DOHH2 (cell line): ENCODE measurements around the gene CLEC10A.

Source experiments
- H3F3A ChIP-seq: fragments of 200-600 bp; sonication (generic), shearing (Covaris generic); 2 replicates; pipeline ENCODE4 v1.6.0; 2016; ENCODE audit warnings: antibody characterized with exemption, mild to moderate bottlenecking; ENCODE audit not compliant: control insufficient read depth, insufficient read depth
- H3K27ac ChIP-seq: fragments of 200-600 bp; sonication (generic); 2 replicates; pipeline ENCODE4 v1.5.1; 2014; ENCODE audit warnings: low read depth, mild to moderate bottlenecking, low read length, moderate library complexity
- H3K27me3 ChIP-seq: fragments of 200-600 bp; sonication (generic); 2 replicates; pipeline ENCODE4 v1.6.1; 2014; ENCODE audit warnings: mild to moderate bottlenecking, low read length, mixed read lengths; ENCODE audit not compliant: control insufficient read depth
- H3K36me3 ChIP-seq: fragments of 200-600 bp; sonication (generic); 2 replicates; pipeline ENCODE4 v1.6.1; 2014; ENCODE audit warnings: mild to moderate bottlenecking, low read length, moderate library complexity, mixed read lengths; ENCODE audit not compliant: control insufficient read depth
- H3K4me1 ChIP-seq: fragments of 200-600 bp; sonication (generic); 2 replicates; pipeline ENCODE4 v1.6.1; 2014; ENCODE audit warnings: mild to moderate bottlenecking, low read length, mixed read lengths; ENCODE audit not compliant: control insufficient read depth
- H3K4me2 ChIP-seq: fragments of 200-600 bp; sonication (generic); 2 replicates; pipeline ENCODE4 v1.6.0; 2014; ENCODE audit warnings: mild to moderate bottlenecking, low read length, moderate library complexity
- H3K4me3 ChIP-seq: fragments of 200-600 bp; sonication (generic); 2 replicates; pipeline ENCODE4 v1.5.1; 2014; ENCODE audit warnings: mild to moderate bottlenecking, low read length, mixed read lengths
- H3K79me2 ChIP-seq: fragments of 200-600 bp; sonication (generic); 2 replicates; pipeline ENCODE4 v1.6.1; 2014; ENCODE audit warnings: mild to moderate bottlenecking, low read length, mixed read lengths; ENCODE audit not compliant: control insufficient read depth
- H3K9me2 ChIP-seq: fragments of 200-600 bp; sonication (generic); replicated peaks from 2 replicates; pipeline ENCODE4 v1.6.1; 2014; ENCODE audit warnings: mild to moderate bottlenecking, low read length, mixed read lengths; ENCODE audit not compliant: control insufficient read depth
- H3K9me3 ChIP-seq: fragments of 200-600 bp; sonication (generic); 2 replicates; pipeline ENCODE4 v1.6.1; 2014; ENCODE audit warnings: antibody characterized with exemption, low read length, mixed read lengths; ENCODE audit not compliant: control insufficient read depth, insufficient read depth
- H4K20me1 ChIP-seq: fragments of 200-600 bp; sonication (generic); 2 replicates; pipeline ENCODE4 v1.6.0; 2014; ENCODE audit warnings: low read depth, mild to moderate bottlenecking, antibody characterized with exemption, low read length, moderate library complexity; ENCODE audit not compliant: control insufficient read depth, insufficient read depth
- CTCF ChIP-seq: fragments of 200-600 bp; sonication (generic); IDR thresholded peaks from one replicate; pipeline ENCODE4 v1.5.1; 2014; ENCODE audit warnings: antibody characterized with exemption, mild to moderate bottlenecking, low read depth, low read length; ENCODE audit not compliant: poor library complexity, severe bottlenecking
- EZH2phosphoT487 ChIP-seq: fragments of 200-600 bp; sonication (generic); IDR thresholded peaks from 2 replicates; pipeline ENCODE4 v1.6.1; 2017; ENCODE audit warnings: borderline replicate concordance, mild to moderate bottlenecking, antibody characterized with exemption, low read length, moderate library complexity, mixed read lengths

CLEC10A gene

DNA sequence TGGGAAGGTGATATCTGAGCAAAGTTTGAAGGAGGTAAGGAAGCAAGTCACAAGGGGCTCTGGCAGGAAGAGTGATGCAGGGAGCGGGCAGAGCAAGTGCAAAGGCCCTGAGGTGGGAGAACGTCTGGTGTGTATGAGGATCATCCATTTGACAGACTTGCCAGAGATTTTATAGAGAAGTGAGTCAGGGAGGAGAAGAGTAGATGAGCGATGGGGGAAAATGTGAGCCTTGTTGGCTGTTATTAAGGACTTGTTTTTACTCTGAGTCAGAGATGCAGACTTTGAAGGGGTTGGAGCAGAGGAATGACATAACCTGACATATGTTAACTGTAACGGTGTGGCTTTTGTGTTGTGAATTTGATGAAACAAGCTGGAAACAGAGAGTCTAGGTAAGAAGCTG, 3.5 kb upstream of the CLEC10A start:
- Histone ChIP-seq H3K27ac (no peak overlapping the region), H4K20me1 (no peaks in the 10 kb centered on the region), H3K27me3 (peaks cover 8% of the 10 kb centered on the region; the same call in 1 of the 2 replicates), H3K4me2 (no peak overlapping the region), H3F3A (no peaks in the 10 kb centered on the region), H3K4me3 (no peak overlapping the region), H3K4me1 (no peaks in the 10 kb centered on the region), H3K9me3 (no peaks in the 10 kb centered on the region), H3K79me2 (no peaks in the 10 kb centered on the region), H3K36me3 (no peaks in the 10 kb centered on the region), H3K9me2 (no peaks in the 10 kb centered on the region)
- TF ChIP-seq CTCF (no peak), EZH2phosphoT487 (no peak)

DNA sequence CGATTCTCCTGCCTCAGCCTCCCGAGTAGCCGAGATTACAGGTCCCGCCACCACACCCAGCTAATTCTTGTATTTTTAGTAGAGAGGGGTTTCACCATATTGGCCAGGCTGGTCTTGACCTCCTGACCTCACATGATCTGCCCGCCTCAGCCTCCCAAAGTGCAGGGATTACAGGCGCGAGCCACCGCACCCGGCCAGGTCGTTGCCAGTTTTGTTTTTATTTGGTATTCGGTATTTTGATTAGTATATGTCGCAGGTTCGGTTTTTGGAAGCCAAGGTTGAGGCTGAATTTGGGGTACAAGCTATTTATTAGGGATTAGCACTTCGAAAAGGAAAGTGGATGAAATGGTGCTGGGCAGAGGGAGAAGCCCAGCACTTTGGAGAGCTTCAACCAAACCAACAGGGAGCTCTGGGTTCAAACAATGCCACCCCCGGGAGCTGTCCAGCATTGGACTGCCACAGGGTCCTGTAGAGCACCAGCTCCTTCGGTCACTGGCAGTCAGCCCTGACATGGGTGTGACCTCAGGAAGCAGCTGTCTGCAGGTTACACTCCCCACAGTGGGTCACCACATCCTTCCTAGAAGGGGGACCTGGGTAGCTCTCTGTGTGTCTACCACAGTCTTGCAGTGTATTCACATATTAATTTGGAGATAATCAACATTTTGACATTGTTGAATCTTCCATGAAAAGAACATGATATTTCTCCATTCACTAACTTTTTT, 1.5 kb upstream of the CLEC10A start:
- Histone ChIP-seq H3K4me3 (no peak overlapping the region), H4K20me1 (no peaks in the 10 kb centered on the region), H3K79me2 (no peaks in the 10 kb centered on the region), H3K4me2 (no peak overlapping the region), H3F3A (no peaks in the 10 kb centered on the region), H3K9me3 (no peaks in the 10 kb centered on the region), H3K9me2 (no peaks in the 10 kb centered on the region), H3K4me1 (no peaks in the 10 kb centered on the region), H3K27me3 (peaks cover 8% of the 10 kb centered on the region; the same call in 1 of the 2 replicates), H3K27ac (no peak overlapping the region), H3K36me3 (no peaks in the 10 kb centered on the region)
- TF ChIP-seq EZH2phosphoT487, result no peak
- no peak for TF ChIP-seq CTCF

- Histone ChIP-seq H3K4me1 (no peaks in the 10 kb centered on the region), H3K9me2 (no peaks in the 10 kb centered on the region), H4K20me1 (no peaks in the 10 kb centered on the region), H3K79me2 (no peaks in the 10 kb centered on the region), H3K36me3 (no peaks in the 10 kb centered on the region), H3F3A (no peaks in the 10 kb centered on the region), H3K27me3 (peaks cover 8% of the 10 kb centered on the region; the same call in 1 of the 2 replicates), H3K27ac (no peak overlapping the region), H3K4me2 (no peak overlapping the region), H3K9me3 (no peaks in the 10 kb centered on the region), H3K4me3 (no peak overlapping the region)
- TF ChIP-seq CTCF (no peak), EZH2phosphoT487 (no peak)
Measured at GRCh38 chr17:7080456-7081041, 498 bp upstream of the CLEC10A start.
